Mononuclear cell (primary cell): ENCODE results near the gene OSBP2. TPM values are rescaled to one million over a fixed set of nuclear protein-coding genes. Genes with fewer than 3 reads are reported as not detected.

Experiments
- H3K27me3 ChIP-seq: 2 replicates; pipeline ENCODE4 v1.6.0; 2011; ENCODE audit warnings: low read length, control low read depth; ENCODE audit not compliant: insufficient read depth
- H3K4me1 ChIP-seq: 2 replicates; pipeline ENCODE4 v1.5.1; 2011; ENCODE audit warnings: mild to moderate bottlenecking, low read length, control low read depth; ENCODE audit not compliant: insufficient read depth
- H3K4me3 ChIP-seq: 2 replicates; pipeline ENCODE4 v1.5.1; 2011; ENCODE audit warnings: mild to moderate bottlenecking, low read length, moderate library complexity
- H3K9me3 ChIP-seq: 2 replicates; pipeline ENCODE4 v1.5.1; 2011; ENCODE audit warnings: low read depth, mild to moderate bottlenecking, control low read depth, low read length
- total RNA-seq: library from RNA; depleted of rRNA; stranded (reverse); fragments of >200 nt; gene quantifications from one replicate; pipeline ENCODE4 v1.2.3, GENCODE V29; 2012

Gene OSBP2
- total RNA-seq, 1 donor = 3.1 TPM

GRCh38 chr22:30944986-30945385, 250.3 kb downstream of the OSBP2 start:
- H3K4me3 ChIP-seq = no peak overlapping the region
- H3K9me3 ChIP-seq = no peaks in the 10 kb centered on the region
- H3K4me1 ChIP-seq = peaks cover 31% of the 10 kb centered on the region
- no peaks in the 10 kb centered on the region for H3K27me3 ChIP-seq

GRCh38 chr22:30945653-30946052, 251.0 kb downstream of the OSBP2 start:
- no peaks in the 10 kb centered on the region for H3K27me3 ChIP-seq
- H3K4me1 ChIP-seq = peaks cover 31% of the 10 kb centered on the region
- H3K4me3 ChIP-seq = no peak overlapping the region
- H3K9me3 ChIP-seq = no peaks in the 10 kb centered on the region

DNA sequence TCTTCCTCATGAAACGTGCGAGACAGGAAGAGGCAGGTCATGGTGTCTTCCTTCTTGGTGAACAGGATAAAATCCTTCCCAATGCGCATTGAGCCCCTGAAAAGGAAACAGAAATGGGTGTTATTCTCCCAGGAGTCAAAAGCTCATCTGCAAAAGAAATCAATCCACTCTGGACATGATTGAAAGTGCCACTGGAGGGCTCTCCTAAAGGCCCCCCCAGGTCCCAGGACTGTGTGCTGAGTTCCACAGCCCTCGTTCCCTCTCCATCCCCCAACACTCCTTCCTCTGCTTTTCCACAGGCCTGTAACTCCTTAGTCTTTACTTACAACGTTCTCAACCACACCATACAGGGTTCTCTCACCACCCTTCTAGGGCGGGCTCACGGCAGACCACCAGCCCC, 251.7 kb downstream of the OSBP2 start:
- H3K9me3 ChIP-seq = no peaks in the 10 kb centered on the region
- H3K27me3 ChIP-seq = no peaks in the 10 kb centered on the region
- peaks cover 25% of the 10 kb centered on the region for H3K4me1 ChIP-seq
- H3K4me3 ChIP-seq = no peak overlapping the region

- H3K4me3 ChIP-seq = no peak overlapping the region
- no peaks in the 10 kb centered on the region for H3K27me3 ChIP-seq
- no peaks in the 10 kb centered on the region for H3K9me3 ChIP-seq
- H3K4me1 ChIP-seq = peaks cover 16% of the 10 kb centered on the region
These were observed 252.6 kb downstream of the OSBP2 start for GRCh38 chr22:30947173-30947815.

DNA sequence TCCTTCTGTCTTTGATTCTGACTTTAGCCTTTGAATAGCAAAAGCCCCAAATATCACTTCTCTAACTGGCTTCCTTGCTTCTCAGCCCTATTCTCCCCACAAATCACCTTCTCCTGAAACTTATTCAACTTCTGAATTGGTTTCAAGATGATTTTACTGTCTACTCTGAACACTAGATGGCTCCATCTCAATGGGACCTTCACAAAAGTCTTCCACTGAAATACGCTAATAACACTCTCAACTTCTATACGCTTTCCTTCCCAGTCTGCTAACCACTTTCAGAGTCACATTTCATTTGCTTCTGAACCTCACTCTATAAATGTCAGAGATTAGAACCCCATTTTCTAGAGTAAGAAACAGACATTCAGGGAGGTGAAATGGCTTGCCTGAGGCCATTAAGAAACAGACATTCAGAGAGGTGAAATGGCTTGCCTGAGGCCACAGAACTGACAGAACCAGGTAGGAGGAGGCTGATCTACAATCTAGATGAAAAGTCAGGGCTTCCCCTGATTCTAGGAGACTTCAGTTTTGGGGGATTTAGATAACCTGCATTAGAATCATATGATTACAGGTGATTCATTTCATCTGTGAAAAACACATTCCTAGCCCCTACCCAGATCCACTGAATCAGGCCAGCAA, 253.3 kb downstream of the OSBP2 start:
- no peaks in the 10 kb centered on the region for H3K27me3 ChIP-seq
- no peaks in the 10 kb centered on the region for H3K9me3 ChIP-seq
- H3K4me3 ChIP-seq = no peak overlapping the region
- peaks cover 12% of the 10 kb centered on the region for H3K4me1 ChIP-seq

DNA sequence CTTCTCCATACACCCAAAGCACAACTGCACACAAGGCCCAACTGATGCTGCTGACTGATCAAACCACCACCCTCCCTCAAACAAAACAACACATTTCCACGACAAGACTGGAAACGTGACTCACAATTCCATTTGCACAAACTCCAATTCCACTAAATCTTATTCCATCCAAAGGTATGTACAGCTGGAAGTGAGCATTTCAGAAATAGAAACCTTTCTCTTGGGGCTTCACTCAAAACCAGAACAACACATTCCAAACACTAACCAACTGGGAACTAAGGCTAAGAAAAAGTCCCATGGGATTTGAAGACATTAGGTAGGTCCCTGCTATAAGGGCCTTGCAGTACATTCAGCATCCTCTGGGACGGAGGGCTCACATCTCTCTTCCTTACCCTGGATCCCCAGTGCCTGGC, 254.3 kb downstream of the OSBP2 start:
- Histone ChIP-seq H3K4me3 (no peak overlapping the region), H3K27me3 (no peaks in the 10 kb centered on the region), H3K9me3 (no peaks in the 10 kb centered on the region), H3K4me1 (peaks cover 6% of the 10 kb centered on the region)

DNA sequence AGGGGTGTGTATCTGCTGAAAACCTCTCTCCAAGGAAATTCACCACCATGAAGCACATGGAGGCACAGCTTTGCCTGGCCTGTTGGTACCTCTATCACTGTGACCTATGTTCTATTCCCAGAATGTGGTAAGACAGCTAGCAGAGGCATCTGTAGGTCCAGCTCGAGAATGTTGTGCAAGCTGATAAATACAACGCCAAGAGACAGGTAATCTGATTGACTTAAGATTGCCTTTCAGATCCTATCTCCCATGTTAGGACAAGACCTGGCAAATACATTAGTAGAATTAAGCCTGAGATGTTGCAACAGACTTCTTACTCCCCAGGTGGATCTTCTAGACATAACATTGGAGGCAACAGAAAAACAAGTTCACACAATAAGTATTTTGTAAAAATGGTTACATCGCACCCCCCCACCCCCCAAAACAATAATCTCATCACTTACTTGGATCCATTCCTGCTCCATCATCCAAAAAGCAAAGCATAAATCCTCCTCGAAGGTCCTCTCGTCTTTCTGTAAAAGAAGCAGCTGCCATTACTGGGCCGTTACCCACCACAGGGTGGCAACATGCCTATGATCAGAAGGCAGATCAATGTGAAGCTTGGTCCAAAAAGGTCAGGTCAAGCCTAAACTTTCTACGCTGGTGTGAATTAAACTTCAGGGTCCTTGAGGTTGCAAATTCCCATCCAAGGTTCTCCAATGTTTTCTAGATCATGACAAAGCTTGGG, 255.4 kb downstream of the OSBP2 start:
- Histone ChIP-seq H3K4me3 (no peak overlapping the region), H3K27me3 (no peaks in the 10 kb centered on the region), H3K4me1 (peaks cover 4% of the 10 kb centered on the region), H3K9me3 (no peaks in the 10 kb centered on the region)

- Histone ChIP-seq H3K4me3 (no peak overlapping the region), H3K9me3 (no peaks in the 10 kb centered on the region), H3K27me3 (no peaks in the 10 kb centered on the region), H3K4me1 (peaks cover 1% of the 10 kb centered on the region)
These were observed 258.5 kb downstream of the OSBP2 start for GRCh38 chr22:30953206-30953605.

GRCh38 chr22:30955153-30955552, 260.5 kb downstream of the OSBP2 start:
- no peak overlapping the region for H3K4me3 ChIP-seq
- no peaks in the 10 kb centered on the region for H3K4me1 ChIP-seq

More at GRCh38 chr22:30955153-30955552, 260.5 kb downstream of the OSBP2 start:
- Histone ChIP-seq H3K27me3 (no peaks in the 10 kb centered on the region), H3K9me3 (no peaks in the 10 kb centered on the region)

Other genes with a start within 250 kb of the OSBP2 start
- gene SEC14L3, start 222.9 kb upstream of the OSBP2 start, total RNA-seq = not detected
- gene SEC14L4, start 189.2 kb upstream of the OSBP2 start, total RNA-seq = not detected
- gene SEC14L6, start 148.1 kb upstream of the OSBP2 start, total RNA-seq = not detected
- gene GAL3ST1, start 120.2 kb upstream of the OSBP2 start, total RNA-seq = 0.10 TPM
- gene PES1, start 103.0 kb upstream of the OSBP2 start, total RNA-seq = 21.8 TPM
- 8.7 TPM for gene TCN2, start 87.7 kb upstream of the OSBP2 start, total RNA-seq
- 4.4 TPM for gene SLC35E4, start 59.1 kb upstream of the OSBP2 start, total RNA-seq
- gene DUSP18, start 27.0 kb upstream of the OSBP2 start, total RNA-seq = 3.3 TPM